Chondrocyte (in vitro differentiated cells): ENCODE data around the gene TLDC2. TPM values are rescaled to one million over a fixed set of nuclear protein-coding genes. Genes with fewer than 3 reads are reported as not detected.

Experiments used
- DNase-seq: peaks from one replicate; pipeline ENCODE4 v3.0.0; 2021; ENCODE audit warnings: mixed read lengths, low spot score
- H3K27ac Mint-ChIP-seq: one replicate; pipeline ENCODE4 v1.8.0; 2021; ENCODE audit warnings: mild to moderate bottlenecking, moderate library complexity, mixed read lengths; ENCODE audit not compliant: unreplicated experiment
- H3K27me3 Mint-ChIP-seq: 2 replicates; pipeline ENCODE4 v1.8.0; 2021; ENCODE audit warnings: low read depth, mixed read lengths
- H3K36me3 Mint-ChIP-seq: 2 replicates; pipeline ENCODE4 v1.8.0; 2021; ENCODE audit warnings: low read depth, mixed read lengths
- H3K4me1 Mint-ChIP-seq: 2 replicates; pipeline ENCODE4 v1.8.0; 2021; ENCODE audit warnings: low read depth, mild to moderate bottlenecking, mixed read lengths
- H3K4me3 Mint-ChIP-seq: one replicate; pipeline ENCODE4 v1.8.0; 2021; ENCODE audit warnings: mild to moderate bottlenecking, moderate library complexity, mixed read lengths; ENCODE audit not compliant: unreplicated experiment
- H3K9me3 Mint-ChIP-seq: 2 replicates; pipeline ENCODE4 v1.8.0; 2021; ENCODE audit warnings: low read depth, mixed read lengths
- total RNA-seq: library from RNA; stranded (reverse); gene quantifications from 3 replicates; pipeline ENCODE4 v1.2.1, GENCODE V29; 2021
- TF ChIP-seq, protein P1 (sequence below): fragments of 200-600 bp; sonication (generic); IDR thresholded peaks from 2 replicates; pipeline ENCODE4 v1.5.0; 2021; ENCODE audit warnings: antibody characterized with exemption, mild to moderate bottlenecking, moderate library complexity

Gene TLDC2
- total RNA-seq, 1 donor from 2014 or later = not detected

- Mint-ChIP-seq H3K9me3 (no peaks in the 10 kb centered on the region), H3K27me3 (no peaks in the 10 kb centered on the region), H3K36me3 (peaks cover 8% of the 10 kb centered on the region), H3K4me3 (no peak overlapping the region), H3K4me1 (peaks cover 32% of the 10 kb centered on the region), H3K27ac (no peak overlapping the region)
- no peak for DNase-seq
- TF ChIP-seq, protein P1, sequence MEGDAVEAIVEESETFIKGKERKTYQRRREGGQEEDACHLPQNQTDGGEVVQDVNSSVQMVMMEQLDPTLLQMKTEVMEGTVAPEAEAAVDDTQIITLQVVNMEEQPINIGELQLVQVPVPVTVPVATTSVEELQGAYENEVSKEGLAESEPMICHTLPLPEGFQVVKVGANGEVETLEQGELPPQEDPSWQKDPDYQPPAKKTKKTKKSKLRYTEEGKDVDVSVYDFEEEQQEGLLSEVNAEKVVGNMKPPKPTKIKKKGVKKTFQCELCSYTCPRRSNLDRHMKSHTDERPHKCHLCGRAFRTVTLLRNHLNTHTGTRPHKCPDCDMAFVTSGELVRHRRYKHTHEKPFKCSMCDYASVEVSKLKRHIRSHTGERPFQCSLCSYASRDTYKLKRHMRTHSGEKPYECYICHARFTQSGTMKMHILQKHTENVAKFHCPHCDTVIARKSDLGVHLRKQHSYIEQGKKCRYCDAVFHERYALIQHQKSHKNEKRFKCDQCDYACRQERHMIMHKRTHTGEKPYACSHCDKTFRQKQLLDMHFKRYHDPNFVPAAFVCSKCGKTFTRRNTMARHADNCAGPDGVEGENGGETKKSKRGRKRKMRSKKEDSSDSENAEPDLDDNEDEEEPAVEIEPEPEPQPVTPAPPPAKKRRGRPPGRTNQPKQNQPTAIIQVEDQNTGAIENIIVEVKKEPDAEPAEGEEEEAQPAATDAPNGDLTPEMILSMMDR = no peak
Observed at GRCh38 chr20:36832791-36833190, 43.1 kb upstream of the TLDC2 start.

DNA sequence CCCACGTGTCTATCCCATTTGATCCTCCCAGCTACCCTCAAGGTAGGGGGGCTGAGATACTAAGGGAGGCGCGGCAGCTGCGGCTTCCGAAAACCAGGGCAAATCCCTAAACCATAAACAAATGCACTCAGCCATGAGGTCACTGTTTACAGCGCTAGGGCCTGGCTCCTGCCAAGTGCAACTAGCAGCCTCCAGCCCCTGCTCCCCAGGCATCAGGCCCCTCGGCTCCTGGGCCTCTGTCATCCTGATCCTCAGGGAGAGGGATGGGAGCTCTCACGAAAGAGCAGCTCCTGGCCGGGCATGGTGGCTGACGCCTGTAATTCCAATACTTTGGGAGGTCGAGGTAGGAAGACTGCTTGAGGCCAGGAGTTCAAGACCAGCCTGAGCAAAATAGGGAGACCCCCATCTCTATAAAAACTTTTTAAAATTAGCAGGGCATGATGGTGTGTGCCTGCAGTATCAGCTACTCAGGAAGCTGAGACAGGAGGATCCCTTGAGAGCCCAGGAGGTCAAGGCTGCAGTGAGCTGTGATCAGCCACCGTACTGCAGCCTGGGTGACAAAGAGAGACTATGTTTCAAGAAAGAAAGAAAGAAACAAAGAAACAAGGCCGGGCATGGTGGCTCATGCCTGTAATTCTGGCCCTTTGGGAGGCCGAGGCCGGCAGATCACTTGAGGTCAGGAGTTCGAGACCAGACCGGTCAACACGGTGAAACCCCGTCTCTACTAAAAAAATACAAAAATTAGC, 42.5 kb upstream of the TLDC2 start:
- TF ChIP-seq, protein P1 = no peak
- Mint-ChIP-seq H3K4me3 (no peak overlapping the region), H3K9me3 (no peaks in the 10 kb centered on the region), H3K27ac (no peak overlapping the region), H3K27me3 (no peaks in the 10 kb centered on the region), H3K36me3 (peaks cover 6% of the 10 kb centered on the region), H3K4me1 (peaks cover 31% of the 10 kb centered on the region)
- no peak for DNase-seq

DNA sequence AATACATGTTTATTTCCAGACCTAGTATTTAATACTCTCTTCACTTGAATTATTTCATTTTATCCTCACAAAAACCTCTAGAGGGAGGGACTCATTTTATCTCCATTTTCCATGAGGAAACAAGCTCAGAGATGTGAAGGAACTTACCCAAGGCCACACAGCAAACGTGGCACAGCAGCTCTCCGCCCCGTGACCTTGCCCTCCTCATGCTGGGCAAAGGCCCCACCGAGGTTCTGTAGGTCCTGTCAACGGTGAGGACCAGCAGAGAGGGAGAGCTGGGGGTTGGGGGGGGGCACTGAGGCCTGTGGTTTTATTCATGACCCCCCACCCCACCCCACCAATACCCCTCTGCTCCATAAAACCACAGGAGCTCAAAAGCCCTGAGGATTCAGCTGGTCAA, 40.9 kb upstream of the TLDC2 start:
- Mint-ChIP-seq H3K27me3 (no peaks in the 10 kb centered on the region), H3K9me3 (no peaks in the 10 kb centered on the region), H3K4me3 (no peak overlapping the region), H3K27ac (no peak overlapping the region), H3K4me1 (peaks cover 31% of the 10 kb centered on the region), H3K36me3 (peaks cover 2% of the 10 kb centered on the region)
- TF ChIP-seq, protein P1 = no peak
- DNase-seq = no peak

- peaks cover 31% of the 10 kb centered on the region for H3K4me1 Mint-ChIP-seq
Observed at GRCh38 chr20:36835453-36836198, 40.3 kb upstream of the TLDC2 start.

More at GRCh38 chr20:36835453-36836198, 40.3 kb upstream of the TLDC2 start:
- H3K4me3 Mint-ChIP-seq = peak overlapping the region; percentile 67
- no peaks in the 10 kb centered on the region for H3K27me3 Mint-ChIP-seq
- H3K36me3 Mint-ChIP-seq = peaks cover 2% of the 10 kb centered on the region
- peak overlapping the region; percentile 93 for H3K27ac Mint-ChIP-seq
- TF ChIP-seq, protein P1 = no peak
- H3K9me3 Mint-ChIP-seq = no peaks in the 10 kb centered on the region
- no peak for DNase-seq
